GM12892 (cell line): ENCODE results near the gene TMEM59.

ENCODE experiments used
- POLR2A ChIP-seq: IDR thresholded peaks from 2 replicates; pipeline ENCODE4 v1.6.1; 2011; ENCODE audit warnings: low read depth, low read length, control low read depth
- POLR2AphosphoS5 ChIP-seq: IDR thresholded peaks from 2 replicates; pipeline ENCODE4 v1.6.1; 2011; ENCODE audit warnings: low read depth, low read length, control low read depth
- TAF1 ChIP-seq: IDR thresholded peaks from 2 replicates; pipeline ENCODE4 v1.6.1; 2011; ENCODE audit warnings: low read depth, mild to moderate bottlenecking, control low read depth, low read length, borderline replicate concordance

- TF ChIP-seq POLR2A (no peak), POLR2AphosphoS5 (no peak), TAF1 (no peak)
Observed at GRCh38 chr1:54003249-54003646, 49.8 kb downstream of the TMEM59 start.
